AG04450 (cell line): ENCODE results near the gene DNAJB12. TPM values are rescaled to one million over a fixed set of nuclear protein-coding genes. Genes with fewer than 3 reads are reported as not detected.

Source experiments
- CTCF ChIA-PET: fragments of 300-600, 350-600 bp; formaldehyde crosslinking; extraction: SDS; loops from one replicate; lab custom pipeline; 2022; ENCODE audit warnings: antibody characterized with exemption, inconsistent platforms; lab: Charles Lee
- POLR2A ChIA-PET: fragments of 350-600 bp; formaldehyde crosslinking; extraction: SDS; loops from one replicate; lab custom pipeline; 2021; ENCODE audit warnings: antibody characterized with exemption, inconsistent platforms; lab: Yijun Ruan, JAX
- DNase-seq: peaks from one replicate; pipeline ENCODE4 v3.0.0-alpha.2; 2011; ENCODE audit warnings: low read depth, low spot score
- H3K27ac ChIP-seq: one replicate; pipeline ENCODE4 v1.5.1; 2012; ENCODE audit warnings: low read depth, low read length, control low read depth
- H3K27me3 ChIP-seq: one replicate; pipeline ENCODE4 v1.6.0; 2012; ENCODE audit warnings: low read length; ENCODE audit not compliant: control insufficient read depth, insufficient read depth
- H3K4me3 ChIP-seq: 2 replicates; pipeline ENCODE4 v1.5.1; 2011; ENCODE audit warnings: mild to moderate bottlenecking, low read depth, low read length, control low read depth
- H3K9me3 ChIP-seq: 2 replicates; pipeline ENCODE4 v1.5.1; 2012; ENCODE audit warnings: low read length; ENCODE audit not compliant: control insufficient read depth, insufficient read depth
- polyA plus RNA-seq: library from polyadenylated mRNA; depleted of rRNA; stranded (reverse); fragments of >200 nt; gene quantifications from 2 replicates; pipeline ENCODE4 v1.2.3, GENCODE V29; 2011
- TF ChIP-seq, protein P1 (sequence below): IDR thresholded peaks from 2 replicates; pipeline ENCODE4 v1.5.1; 2011; ENCODE audit warnings: low read depth, low read length, control low read depth, inconsistent platforms

The DNAJB12 gene
- polyA plus RNA-seq, 1 experiment = 17.9 TPM

DNA sequence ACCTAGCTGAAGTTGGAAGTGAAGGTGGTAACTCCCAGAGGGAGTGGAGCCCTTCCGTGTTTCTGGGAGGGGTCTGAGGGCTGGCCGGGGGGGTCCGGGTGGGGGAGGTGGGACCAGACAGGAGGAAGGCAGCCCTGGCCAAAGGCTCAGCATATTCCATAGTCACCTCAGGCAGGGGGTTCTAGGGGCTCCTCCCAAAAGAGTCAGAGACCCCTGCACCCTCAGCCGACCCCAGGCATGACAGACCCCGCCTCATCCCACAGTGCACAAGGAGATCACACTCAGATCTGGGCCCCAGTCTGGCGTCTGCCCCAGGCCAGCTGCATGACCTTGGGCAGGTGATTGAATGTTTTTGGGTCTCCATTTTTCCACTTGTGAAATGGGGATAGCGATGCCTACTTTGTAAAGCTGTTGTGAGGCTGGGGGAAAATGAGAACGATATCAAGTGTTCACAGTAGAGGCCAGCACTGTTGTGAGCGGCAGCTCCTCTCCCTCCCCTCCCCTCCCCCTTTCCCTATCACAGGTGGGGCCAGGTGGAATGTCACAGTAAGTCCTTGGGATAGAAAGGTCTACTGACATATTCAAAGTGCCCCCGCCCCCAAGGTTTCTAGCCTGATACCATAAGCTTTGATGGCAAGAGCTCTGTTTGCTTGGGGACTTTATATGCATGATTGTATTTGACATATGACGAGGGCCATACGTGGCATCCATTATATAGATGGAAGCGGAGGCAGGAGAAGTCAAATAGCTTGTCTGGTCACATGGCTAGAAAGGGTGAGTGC lies 33.3 kb downstream of the DNAJB12 start:
- ChIA-PET POLR2A (interaction anchor here (0.7 to 5.0 kb wide), 7 partner anchors 8 to 297 kb away, joined by 3 to 75 read pairs (median 4); partner anchors contain the start of gene DDIT4), CTCF (interaction anchor here (0.6 to 2.4 kb wide), 5 partner anchors 13 to 474 kb away, joined by 3 to 8 read pairs (median 5); no protein-coding TSS in a partner anchor)
- no peaks in the 10 kb centered on the region; the same call in 1 of the 2 replicates for H3K9me3 ChIP-seq
- TF ChIP-seq, protein P1, sequence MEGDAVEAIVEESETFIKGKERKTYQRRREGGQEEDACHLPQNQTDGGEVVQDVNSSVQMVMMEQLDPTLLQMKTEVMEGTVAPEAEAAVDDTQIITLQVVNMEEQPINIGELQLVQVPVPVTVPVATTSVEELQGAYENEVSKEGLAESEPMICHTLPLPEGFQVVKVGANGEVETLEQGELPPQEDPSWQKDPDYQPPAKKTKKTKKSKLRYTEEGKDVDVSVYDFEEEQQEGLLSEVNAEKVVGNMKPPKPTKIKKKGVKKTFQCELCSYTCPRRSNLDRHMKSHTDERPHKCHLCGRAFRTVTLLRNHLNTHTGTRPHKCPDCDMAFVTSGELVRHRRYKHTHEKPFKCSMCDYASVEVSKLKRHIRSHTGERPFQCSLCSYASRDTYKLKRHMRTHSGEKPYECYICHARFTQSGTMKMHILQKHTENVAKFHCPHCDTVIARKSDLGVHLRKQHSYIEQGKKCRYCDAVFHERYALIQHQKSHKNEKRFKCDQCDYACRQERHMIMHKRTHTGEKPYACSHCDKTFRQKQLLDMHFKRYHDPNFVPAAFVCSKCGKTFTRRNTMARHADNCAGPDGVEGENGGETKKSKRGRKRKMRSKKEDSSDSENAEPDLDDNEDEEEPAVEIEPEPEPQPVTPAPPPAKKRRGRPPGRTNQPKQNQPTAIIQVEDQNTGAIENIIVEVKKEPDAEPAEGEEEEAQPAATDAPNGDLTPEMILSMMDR = no peak
- no peaks in the 10 kb centered on the region for H3K27me3 ChIP-seq
- peak overlapping the region; percentile 100 for H3K27ac ChIP-seq
- H3K4me3 ChIP-seq = peak overlapping the region; percentile 17; the same call in 1 of the 2 replicates
- DNase-seq = no peak

- peak overlapping the region; percentile 17; the same call in 1 of the 2 replicates for H3K4me3 ChIP-seq
- CTCF ChIA-PET = interaction anchor here (0.6 to 2.4 kb wide), 5 partner anchors 12 to 474 kb away, joined by 3 to 8 read pairs (median 5); no protein-coding TSS in a partner anchor
- H3K27ac ChIP-seq = peak overlapping the region; percentile 100
- no peaks in the 10 kb centered on the region for H3K27me3 ChIP-seq
- no peaks in the 10 kb centered on the region; the same call in 1 of the 2 replicates for H3K9me3 ChIP-seq
- peak; percentile 95 for DNase-seq
- TF ChIP-seq, protein P1 = no peak
- POLR2A ChIA-PET = interaction anchor here (0.7 to 5.0 kb wide), 9 partner anchors 9 to 297 kb away, joined by 3 to 75 read pairs (median 4); partner anchors contain the start of gene DDIT4
These were observed 34.0 kb downstream of the DNAJB12 start for GRCh38 chr10:72320676-72321247.

GRCh38 chr10:72319416-72320254 lies 35.1 kb downstream of the DNAJB12 start:
- TF ChIP-seq, protein P1 = no peak
- Histone ChIP-seq H3K27ac (peak overlapping the region; percentile 100), H3K4me3 (peak overlapping the region; percentile 50), H3K9me3 (no peaks in the 10 kb centered on the region; the same call in 1 of the 2 replicates), H3K27me3 (no peaks in the 10 kb centered on the region)
- ChIA-PET POLR2A (interaction anchor here (0.7 to 5.0 kb wide), 7 partner anchors 10 to 1725 kb away, joined by 3 to 75 read pairs (median 5); partner anchors contain the start of gene DDIT4), CTCF (interaction anchor here (0.6 to 2.4 kb wide), 4 partner anchors 20 to 423 kb away, joined by 4 to 8 read pairs (median 6); no protein-coding TSS in a partner anchor)
- peak; percentile 73 for DNase-seq

DNA sequence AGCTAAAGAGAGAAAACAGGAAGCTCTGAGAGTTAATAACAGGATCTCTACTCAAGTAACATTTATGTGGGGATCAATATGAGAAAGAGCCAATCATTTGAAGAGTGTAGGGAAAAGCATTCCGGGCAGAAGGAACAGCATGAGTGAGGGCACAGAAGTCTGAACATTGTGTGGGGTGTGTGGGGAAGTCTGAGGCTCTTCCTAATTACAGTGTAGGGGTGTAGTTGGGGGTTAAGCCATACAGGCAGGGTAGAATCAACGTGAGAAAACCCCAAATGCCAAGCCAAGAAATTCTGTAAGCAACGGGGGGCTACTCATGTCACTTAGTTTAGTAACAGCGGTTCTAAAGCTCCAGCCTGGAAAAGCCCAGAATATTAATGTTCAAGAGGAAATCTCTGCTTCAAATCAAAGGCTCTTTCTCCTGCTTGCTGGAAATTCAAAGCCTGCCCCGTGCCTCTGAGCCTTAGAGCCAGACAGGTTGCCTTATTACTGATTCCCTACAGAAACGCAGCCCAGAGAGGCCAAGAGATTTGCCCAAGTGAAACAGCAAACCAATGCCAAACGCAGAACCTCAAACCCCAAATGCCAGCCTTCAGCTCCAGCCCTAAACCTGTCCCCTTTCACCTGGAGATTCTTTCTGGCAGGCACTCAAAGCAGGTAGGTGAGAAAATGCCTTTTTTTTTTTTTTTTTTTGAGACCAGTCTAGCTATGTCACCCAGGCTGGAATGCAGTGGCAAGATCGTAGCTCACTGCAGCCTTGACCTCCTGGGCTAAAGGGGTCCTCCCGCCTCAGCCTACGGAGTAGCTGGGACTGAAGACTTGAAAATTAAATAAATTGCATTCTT lies 36.1 kb downstream of the DNAJB12 start:
- ChIA-PET CTCF (interaction anchor here (0.6 to 0.7 kb wide), 4 partner anchors 21 to 776 kb away, joined by 3 to 7 read pairs (median 4); no protein-coding TSS in a partner anchor), POLR2A (interaction anchor here (0.9 to 5.0 kb wide), 3 partner anchors 13 to 44 kb away, joined by 3 to 75 read pairs (median 3); partner anchors contain the start of gene DDIT4)
- TF ChIP-seq, protein P1 = no peak
- H3K4me3 ChIP-seq = peak overlapping the region; percentile 50
- H3K9me3 ChIP-seq = no peaks in the 10 kb centered on the region; the same call in 1 of the 2 replicates
- no peak for DNase-seq
- H3K27me3 ChIP-seq = no peaks in the 10 kb centered on the region
- peak overlapping the region; percentile 90 for H3K27ac ChIP-seq
